Hematopoietic multipotent progenitor cell treated with erythropoietin and hydrocortisone succinate and interleukin-3 and kit ligand, for 15 days (in vitro differentiated cells): ENCODE data around the gene CFAP92.

Experiments
- DNase-seq: peaks from one replicate; pipeline ENCODE4 v3.0.0-alpha.2; 2015; ENCODE audit warnings: low spot score

CFAP92 gene

GRCh38 chr3:129026728-129027543 is 33.1 kb upstream of the CFAP92 start:
- DNase-seq = peak; percentile 89

GRCh38 chr3:129025691-129026435 is 32.0 kb upstream of the CFAP92 start:
- no peak for DNase-seq

GRCh38 chr3:129025108-129025507 is 31.2 kb upstream of the CFAP92 start:
- no peak for DNase-seq

- DNase-seq = no peak
These were observed 30.0 kb upstream of the CFAP92 start for GRCh38 chr3:129023909-129024308.

- DNase-seq = no peak
These were observed 29.1 kb upstream of the CFAP92 start for GRCh38 chr3:129023008-129023358.

GRCh38 chr3:129022114-129023007 is 28.5 kb upstream of the CFAP92 start:
- DNase-seq = no peak

GRCh38 chr3:129021140-129021551 is 27.3 kb upstream of the CFAP92 start:
- no peak for DNase-seq

GRCh38 chr3:129020691-129021090 is 26.8 kb upstream of the CFAP92 start:
- no peak for DNase-seq

GRCh38 chr3:129019266-129019665 is 25.4 kb upstream of the CFAP92 start:
- DNase-seq = no peak

- DNase-seq = no peak
These were observed 24.9 kb upstream of the CFAP92 start for GRCh38 chr3:129018751-129019150.

GRCh38 chr3:129018271-129018670 is 24.4 kb upstream of the CFAP92 start:
- no peak for DNase-seq

- DNase-seq = no peak
These were observed 23.6 kb upstream of the CFAP92 start for GRCh38 chr3:129017484-129017899.

GRCh38 chr3:129016720-129017483 is 23.0 kb upstream of the CFAP92 start:
- DNase-seq = no peak

GRCh38 chr3:129016356-129016719 is 22.5 kb upstream of the CFAP92 start:
- DNase-seq = peak; percentile 29

- DNase-seq = peak; percentile 18
These were observed 21.7 kb upstream of the CFAP92 start for GRCh38 chr3:129015388-129016105.

GRCh38 chr3:129014793-129015345 is 21.0 kb upstream of the CFAP92 start:
- DNase-seq = no peak

- no peak for DNase-seq
These were observed 20.3 kb upstream of the CFAP92 start for GRCh38 chr3:129014148-129014547.

GRCh38 chr3:129013491-129013891 is 19.6 kb upstream of the CFAP92 start:
- DNase-seq = no peak

GRCh38 chr3:129010310-129010956 is 16.6 kb upstream of the CFAP92 start:
- no peak for DNase-seq

GRCh38 chr3:129009266-129009665 is 15.4 kb upstream of the CFAP92 start:
- no peak for DNase-seq
